Measurements from ENCODE around the gene TP53TG3D.
"Not testable (repeated sequence)": the region's sequence is repeated elsewhere in the genome, so short reads cannot be mapped to it uniquely, and the experiment has no call there.

DNA sequence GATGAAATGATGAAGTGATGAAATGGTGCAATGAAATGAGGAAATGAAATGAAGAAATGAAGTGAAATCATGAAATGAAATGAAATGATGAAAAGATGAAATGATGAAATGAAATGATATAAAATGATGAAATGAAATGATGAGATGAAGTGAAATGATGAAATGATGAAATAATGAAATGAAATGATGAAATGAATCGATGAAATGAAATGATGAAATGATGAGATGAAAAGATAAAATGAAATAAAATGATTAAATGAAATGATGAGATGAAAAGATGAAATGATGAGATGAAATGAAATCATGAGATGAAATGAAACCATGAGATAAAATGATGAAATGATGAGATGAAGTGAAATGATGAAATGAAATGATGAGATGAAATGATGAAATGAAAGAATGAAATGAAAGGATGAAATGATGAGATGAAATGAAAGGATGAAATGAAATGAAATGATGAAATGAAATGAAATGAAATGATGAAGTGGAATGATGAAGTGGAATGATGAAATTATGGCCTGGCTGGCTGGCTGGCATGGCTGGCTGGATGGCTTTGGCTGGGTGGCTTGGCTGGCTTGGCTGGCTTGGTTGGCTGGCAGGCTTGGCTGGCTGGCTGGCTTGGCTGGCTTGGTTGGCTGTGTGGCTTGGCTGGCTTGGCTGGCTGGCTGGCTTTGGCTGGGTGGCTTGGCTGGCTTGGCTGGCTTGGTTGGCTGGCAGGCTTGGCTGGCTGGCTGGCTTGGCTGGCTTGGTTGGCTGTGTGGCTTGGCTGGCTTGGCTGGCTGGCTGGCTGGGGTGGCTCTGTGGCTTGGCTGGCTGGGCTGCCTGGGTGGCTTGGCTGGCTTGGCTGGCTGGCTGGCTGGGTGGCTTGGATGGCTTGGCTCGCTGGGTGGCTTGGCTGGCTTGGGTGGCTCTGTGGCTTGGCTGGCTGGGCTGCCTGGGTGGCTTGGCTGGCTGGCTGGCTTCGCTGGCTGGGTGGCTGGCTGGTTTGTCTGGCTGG, 32.0 kb downstream of the TP53TG3D start:
- TF ChIP-seq POLR2AphosphoS5 (IDR thresholded peaks at IDR 0.05; ENCODE audit: borderline replicate concordance, low read depth, low read length); EZH2 (IDR thresholded peaks at IDR 0.05); FOXP2 (optimal IDR thresholded peaks at IDR 0.05; ENCODE audit: control extremely low read depth, extremely low read length, insufficient read depth): not testable (repeated sequence)

All from SK-N-MC (cell line).